ENCODE data around the gene NLRC5. TPM values are rescaled to one million over a fixed set of nuclear protein-coding genes. Genes with fewer than 3 reads are reported as not detected.

Gene NLRC5
- total RNA-seq, 4 donors from 2014 or later: 14.4 to 22.5 (median 16.6) TPM

- Histone ChIP-seq H3K36me3 (peaks cover 1 to 35% (median 26%) of the 10 kb centered on the region in 4 donors), H3K4me3 (no peak overlapping the region), H3K4me1 (no peaks in the 10 kb centered on the region), H3K27ac (replicated peaks in 1 of 4) (no peak overlapping the region), H3K9me3 (no peaks in the 10 kb centered on the region), H3K27me3 (no peaks in the 10 kb centered on the region)
- WGBS: 83% methylated on average over 7 of the region's 7 CpGs
- intact Hi-C loops (cut with DNase I): no loop called here
- DNase-seq (ENCODE audit: extremely low spot score): no peak
- TF ChIP-seq EP300 (IDR thresholded peaks at IDR 0.05) (no peak), POLR2A (IDR thresholded peaks at IDR 0.05; ENCODE audit: low read depth) (no peak), CTCF (IDR thresholded peaks at IDR 0.05) (no peak)
Observed at GRCh38 chr16:56950455-56950854, 38.9 kb upstream of the NLRC5 start.

DNA sequence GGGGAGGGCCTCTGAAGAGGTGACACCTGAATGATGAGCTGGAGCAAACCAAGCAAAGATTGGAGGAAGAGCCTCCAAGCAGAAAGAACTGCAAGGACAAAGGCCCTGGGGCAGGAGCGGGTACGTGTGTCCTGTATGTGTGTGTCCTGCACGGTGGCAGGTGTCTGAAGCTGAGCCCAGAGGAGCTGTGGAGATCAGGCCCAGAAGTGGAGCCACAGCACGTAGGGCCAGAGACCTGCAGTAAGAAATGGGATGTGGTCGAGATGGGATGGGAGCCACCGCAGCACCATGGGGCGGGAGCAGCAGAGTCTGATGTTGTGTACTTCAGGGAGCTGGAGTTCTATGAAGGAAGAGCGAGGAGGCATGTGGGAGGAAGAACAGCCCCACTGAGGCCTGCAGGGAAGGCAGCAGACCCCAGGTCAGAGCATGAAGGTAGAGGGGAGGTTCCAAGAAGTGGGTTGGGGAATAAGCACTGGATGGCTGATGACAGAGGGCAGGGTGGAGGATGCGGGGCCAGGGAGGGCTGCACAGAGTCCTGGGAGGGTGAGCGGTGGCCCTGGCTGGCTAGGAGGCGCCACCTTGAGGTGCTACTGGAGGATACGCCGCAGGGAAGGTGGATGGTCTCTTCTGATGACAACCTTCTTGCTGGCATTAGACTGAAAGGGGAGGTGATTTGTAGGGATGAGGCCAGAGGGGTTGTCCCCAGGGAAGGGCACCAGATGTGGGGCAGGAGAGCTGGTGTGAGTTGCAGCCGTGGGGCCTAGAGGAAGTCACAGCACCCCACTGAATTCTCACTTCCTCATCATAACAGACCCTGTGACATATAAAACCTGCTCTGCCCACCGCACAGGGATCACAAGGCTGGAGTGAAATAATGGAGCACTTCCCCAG lies 38.2 kb upstream of the NLRC5 start:
- Histone ChIP-seq H3K4me1 (no peaks in the 10 kb centered on the region), H3K36me3 (peaks cover 0 to 29% (median 19%) of the 10 kb centered on the region in 4 donors), H3K27ac (replicated peaks in 1 of 4) (no peak overlapping the region), H3K9me3 (no peaks in the 10 kb centered on the region), H3K27me3 (no peaks in the 10 kb centered on the region), H3K4me3 (no peak overlapping the region)
- intact Hi-C loops (cut with DNase I): no loop called here
- DNase-seq (ENCODE audit: extremely low spot score): no peak
- TF ChIP-seq POLR2AphosphoS5 (IDR thresholded peaks at IDR 0.05) (no peak), CTCF (IDR thresholded peaks at IDR 0.05) (peak in 2 of 3 experiments; percentile 32 to 45)
- 66% methylated on average over 15 of the region's 15 CpGs for WGBS

DNA sequence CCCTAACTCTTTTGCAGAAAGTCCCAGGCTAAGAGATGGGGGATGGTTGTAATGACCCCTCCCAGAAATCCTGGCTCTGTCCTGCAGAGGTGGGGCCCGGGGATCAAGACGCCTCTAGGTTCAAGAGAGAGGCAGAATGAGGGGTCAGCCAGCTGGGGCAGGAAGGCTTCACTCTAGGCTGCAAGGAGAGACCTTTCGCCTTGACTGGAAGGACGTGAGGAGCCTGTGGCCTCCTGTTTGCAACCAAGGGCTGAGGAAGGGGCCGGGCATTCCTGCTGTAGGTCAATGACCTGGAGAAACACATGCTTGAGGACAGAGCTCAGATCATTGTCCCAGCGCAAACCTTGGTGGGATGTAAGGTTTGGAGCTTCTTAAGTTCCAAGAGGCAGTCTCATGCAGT lies 36.4 kb upstream of the NLRC5 start:
- Histone ChIP-seq H3K27ac (replicated peaks in 1 of 4) (no peak overlapping the region), H3K36me3 (peaks cover 0 to 10% (median 4%) of the 10 kb centered on the region in 4 donors), H3K9me3 (no peaks in the 10 kb centered on the region), H3K27me3 (no peaks in the 10 kb centered on the region), H3K4me3 (no peak overlapping the region), H3K4me1 (no peaks in the 10 kb centered on the region)
- WGBS: 71% methylated on average over 4 of the region's 6 CpGs
- TF ChIP-seq EP300 (IDR thresholded peaks at IDR 0.05) (no peak), POLR2A (IDR thresholded peaks at IDR 0.05; ENCODE audit: low read depth) (no peak), CTCF (IDR thresholded peaks at IDR 0.05) (no peak), POLR2AphosphoS5 (IDR thresholded peaks at IDR 0.05) (no peak)
- intact Hi-C loops (cut with DNase I): no loop called here
- no peak for DNase-seq (ENCODE audit: extremely low spot score)

GRCh38 chr16:56956076-56956475 lies 33.3 kb upstream of the NLRC5 start:
- H3K27me3 ChIP-seq: no peaks in the 10 kb centered on the region
- intact Hi-C loops (cut with DNase I): no loop called here

GRCh38 chr16:56956756-56957155 lies 32.6 kb upstream of the NLRC5 start:
- TF ChIP-seq POLR2A (IDR thresholded peaks at IDR 0.05; ENCODE audit: low read depth) (no peak), CTCF (IDR thresholded peaks at IDR 0.05) (no peak), EP300 (IDR thresholded peaks at IDR 0.05) (no peak), POLR2AphosphoS5 (IDR thresholded peaks at IDR 0.05) (no peak)
- Histone ChIP-seq H3K27ac (replicated peaks in 1 of 4) (no peak overlapping the region), H3K9me3 (no peaks in the 10 kb centered on the region), H3K27me3 (no peaks in the 10 kb centered on the region), H3K4me1 (peaks cover 1 to 17% (median 14%) of the 10 kb centered on the region in 4 donors), H3K4me3 (no peak overlapping the region), H3K36me3 (no peaks in the 10 kb centered on the region)
- 65% methylated on average over 4 of the region's 4 CpGs for WGBS
- intact Hi-C loops (cut with DNase I): no loop called here
- DNase-seq (ENCODE audit: extremely low spot score): no peak

More at GRCh38 chr16:56956076-56956475, 33.3 kb upstream of the NLRC5 start:
- no peak overlapping the region for H3K4me3 ChIP-seq
- 90% methylated on average over 4 of the region's 4 CpGs for WGBS
- no peak for DNase-seq (ENCODE audit: extremely low spot score)
- no peaks in the 10 kb centered on the region for H3K9me3 ChIP-seq
- no peak for TF ChIP-seq POLR2AphosphoS5 (IDR thresholded peaks at IDR 0.05)
- no peak for TF ChIP-seq POLR2A (IDR thresholded peaks at IDR 0.05; ENCODE audit: low read depth)
- H3K4me1 ChIP-seq: peaks cover 0 to 10% (median 7%) of the 10 kb centered on the region in 4 donors
- H3K36me3 ChIP-seq: no peaks in the 10 kb centered on the region
- no peak overlapping the region for H3K27ac ChIP-seq (replicated peaks in 1 of 4)

Measured in esophagus muscularis mucosa (tissue), 4 donors.